ENCODE results near the gene PLEKHG7.

The PLEKHG7 gene

GRCh38 chr12:92803903-92804302 is 101.1 kb downstream of the PLEKHG7 start:
- no peak for DNase-seq (ENCODE audit: low read depth)

DNA sequence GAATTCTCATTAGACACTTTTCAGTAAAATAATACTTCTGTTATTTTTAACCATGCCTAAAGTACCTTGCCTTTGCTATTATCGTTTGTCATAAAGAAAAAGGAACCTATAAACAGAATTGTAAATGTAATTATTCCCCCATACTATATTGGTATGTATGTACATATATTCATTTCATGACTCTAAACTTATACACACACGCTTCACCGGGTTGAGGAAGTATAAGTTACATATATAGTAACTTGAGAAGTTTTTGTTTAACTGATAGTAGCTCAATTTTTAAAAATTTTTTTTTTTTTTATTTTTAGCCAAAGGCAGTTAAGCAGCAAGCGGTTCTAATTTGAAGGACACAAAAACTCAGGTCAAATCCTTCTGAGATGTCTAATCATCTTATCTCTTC is 107.6 kb downstream of the PLEKHG7 start:
- DNase-seq (ENCODE audit: low read depth), result no peak

GRCh38 chr12:92814584-92814983 is 111.8 kb downstream of the PLEKHG7 start:
- no peak for DNase-seq (ENCODE audit: low read depth)

GRCh38 chr12:92821142-92821541 is 118.4 kb downstream of the PLEKHG7 start:
- DNase-seq (ENCODE audit: low read depth), result no peak

Measured in HS-27A (cell line).